HG02973 (cell line): ENCODE data around the gene ATL1.
A peak's percentile ranks its signal among the peaks of the same experiment; 100 is the strongest.

Experiments used
- ATAC-seq: cut with Tn5 transposase; IDR thresholded peaks from one replicate; pipeline ENCODE4 v1.9.1; 2021; ENCODE audit warnings: moderate library complexity; ENCODE audit not compliant: unreplicated experiment

ATL1 gene

DNA sequence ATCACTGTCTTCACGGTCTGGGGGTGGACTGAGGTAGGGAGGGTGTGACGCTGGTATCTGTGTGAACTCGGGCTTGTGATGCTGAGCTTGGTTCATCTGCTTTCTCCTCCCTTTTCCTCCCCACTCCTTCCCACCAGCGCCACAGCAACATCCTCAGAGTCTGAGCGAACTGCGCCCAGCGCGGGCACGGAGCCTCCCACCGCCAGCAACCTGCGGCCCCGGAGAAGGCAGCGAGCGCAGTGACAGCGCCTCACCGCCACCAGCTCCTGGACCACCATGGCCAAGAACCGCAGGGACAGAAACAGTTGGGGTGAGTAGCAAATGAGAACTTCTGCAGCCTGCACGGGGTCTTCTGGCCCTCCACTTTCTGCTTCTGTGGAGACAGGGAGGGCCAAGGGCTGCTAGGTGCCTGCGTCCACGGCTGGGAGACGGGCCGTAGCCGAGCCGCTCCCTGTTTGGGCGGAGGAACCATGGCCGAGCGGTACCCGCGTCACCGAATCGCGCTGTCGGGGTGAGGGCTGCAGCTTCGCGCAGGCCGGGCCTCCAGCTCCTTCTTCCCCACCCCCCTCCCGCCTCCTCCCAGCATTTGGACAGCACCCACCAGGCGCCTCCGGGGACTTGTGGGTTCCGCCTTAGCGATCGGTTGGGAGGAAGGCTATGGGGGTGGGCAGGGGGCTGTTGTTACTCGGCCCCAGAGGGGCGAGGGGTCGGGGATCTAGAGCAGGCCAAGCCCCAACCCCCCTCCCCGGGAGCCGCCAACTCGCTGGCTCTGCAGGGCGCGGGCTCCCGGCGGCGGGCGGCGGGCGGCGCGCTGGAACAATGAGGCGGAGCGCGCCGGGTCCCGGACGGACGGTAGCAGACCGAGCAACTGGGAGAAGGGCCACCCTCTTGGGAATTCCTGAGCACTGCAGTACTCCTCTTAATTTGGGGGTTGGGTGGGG is at the start of gene ATL1:
ATL1 (plus strand) TSS at position 156 of the 941 bp plus-strand sequence; CDS start at position 277, 121 bp downstream.
- ATAC-seq = no peak

DNA sequence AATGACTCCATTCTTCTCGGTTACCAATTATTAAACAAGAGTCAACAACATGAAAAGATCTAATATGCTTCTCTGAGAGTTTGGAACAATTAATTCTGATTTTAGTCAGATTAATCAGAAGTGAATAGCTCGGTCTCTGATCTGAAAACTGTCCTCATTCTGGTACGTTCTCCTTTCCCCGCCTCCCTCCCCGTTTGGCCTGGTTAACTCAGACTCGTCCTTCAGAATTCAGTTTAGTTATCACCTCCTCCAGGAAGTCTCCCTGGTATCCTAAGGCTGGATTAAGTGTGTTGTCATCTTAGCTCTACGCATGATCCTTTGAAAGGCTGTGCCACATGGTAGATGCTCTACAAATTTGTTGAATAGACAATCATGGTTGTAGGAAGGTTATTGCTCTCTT is 49.8 kb upstream of the ATL1 start:
- ATAC-seq = no peak

DNA sequence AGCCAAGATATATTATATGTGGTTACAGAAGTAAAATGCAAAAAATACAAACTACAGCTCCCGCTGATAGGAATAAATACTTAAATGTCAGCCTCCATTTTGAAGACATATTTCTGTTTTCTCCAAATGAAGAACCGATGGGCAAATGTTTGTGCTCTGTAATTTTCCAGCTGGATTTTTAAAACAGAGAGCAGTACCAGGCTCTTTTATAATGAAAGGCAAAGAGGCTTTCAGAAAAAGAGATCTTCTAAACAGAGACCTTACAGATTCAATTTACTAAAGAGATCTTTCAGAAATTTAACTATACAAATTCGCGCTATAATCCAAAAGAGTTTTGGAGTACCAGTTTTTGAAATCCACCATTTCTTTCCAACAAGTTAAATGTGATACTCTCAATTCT is 47.5 kb upstream of the ATL1 start:
- no peak for ATAC-seq

DNA sequence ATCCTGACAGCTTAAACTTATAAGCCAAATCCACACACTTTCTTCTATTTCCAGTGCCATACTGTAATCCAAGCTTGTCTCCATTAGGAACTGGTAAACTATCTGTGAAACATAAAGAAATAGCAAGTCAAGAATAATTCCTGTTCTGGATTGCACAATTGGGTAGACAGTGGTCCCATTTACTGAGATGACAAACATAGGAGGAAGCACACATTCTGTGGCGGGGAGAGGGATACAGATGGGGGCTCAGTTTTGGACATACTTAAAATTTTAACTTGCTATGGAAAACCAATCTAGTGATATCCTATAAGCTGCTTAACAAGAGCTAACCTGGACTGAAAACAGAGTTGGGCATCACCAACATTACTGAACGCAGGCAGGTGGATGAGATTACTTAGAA is 43.9 kb upstream of the ATL1 start:
- no peak for ATAC-seq

DNA sequence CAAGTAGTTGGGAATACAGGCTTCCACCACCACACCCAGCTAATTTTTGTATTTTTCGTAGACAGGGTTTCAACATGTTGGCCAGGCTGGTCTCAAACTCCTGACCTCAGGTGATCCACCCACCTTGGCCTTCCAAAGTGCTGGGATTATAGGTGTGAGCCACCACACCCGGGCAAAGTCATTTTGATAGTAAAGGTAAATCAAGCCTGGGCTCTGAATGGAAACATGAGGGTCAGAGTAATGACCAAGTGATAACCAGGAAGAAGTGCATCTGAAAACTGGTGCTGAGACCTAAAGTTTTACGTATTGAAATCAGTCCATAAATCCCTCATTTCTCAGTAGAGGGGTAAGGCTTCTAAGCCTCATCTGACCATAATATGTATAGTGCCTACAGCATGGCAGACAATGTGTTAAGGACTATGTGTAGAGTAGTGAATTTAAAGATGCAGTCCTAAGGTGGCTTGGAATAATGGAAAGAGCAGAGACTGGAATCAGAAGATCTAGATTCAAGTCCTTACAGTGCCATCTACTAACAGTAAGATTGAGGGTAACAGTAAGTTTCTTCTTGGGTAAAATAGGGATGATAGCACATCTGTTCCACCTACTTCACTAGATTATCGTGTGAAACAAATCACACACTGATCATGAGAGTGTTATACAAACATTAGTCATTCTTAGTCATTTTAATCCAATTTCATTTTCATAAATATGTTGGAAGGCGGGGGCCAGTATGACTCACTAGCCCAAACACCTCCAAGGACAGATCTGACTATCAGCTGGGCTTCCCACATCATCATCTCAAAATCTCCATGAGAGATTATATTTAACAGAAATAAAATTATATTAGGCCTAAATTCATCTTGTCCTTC is 38.8 kb upstream of the ATL1 start:
- ATAC-seq = peak; percentile 65

DNA sequence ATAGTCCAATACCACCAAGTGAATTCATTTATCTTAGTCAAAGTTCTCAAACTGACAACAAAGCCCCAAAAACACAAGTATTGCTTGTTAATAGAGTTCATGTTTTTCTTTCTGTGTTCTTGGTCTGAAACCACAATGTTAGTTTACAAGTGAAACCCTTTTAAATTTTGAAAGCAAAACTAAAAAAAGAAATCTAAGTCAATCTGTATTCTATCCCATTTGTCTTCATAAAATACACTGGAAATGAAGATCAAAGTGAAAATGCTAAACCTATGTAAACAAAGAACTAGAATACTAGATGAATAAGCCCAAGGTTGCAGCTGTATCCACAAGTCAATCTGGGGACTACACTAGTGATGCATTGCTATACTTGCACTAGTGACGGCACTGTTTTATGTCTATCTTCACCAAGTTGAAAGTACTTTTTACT is 38.0 kb upstream of the ATL1 start:
- ATAC-seq = peak; percentile 67

DNA sequence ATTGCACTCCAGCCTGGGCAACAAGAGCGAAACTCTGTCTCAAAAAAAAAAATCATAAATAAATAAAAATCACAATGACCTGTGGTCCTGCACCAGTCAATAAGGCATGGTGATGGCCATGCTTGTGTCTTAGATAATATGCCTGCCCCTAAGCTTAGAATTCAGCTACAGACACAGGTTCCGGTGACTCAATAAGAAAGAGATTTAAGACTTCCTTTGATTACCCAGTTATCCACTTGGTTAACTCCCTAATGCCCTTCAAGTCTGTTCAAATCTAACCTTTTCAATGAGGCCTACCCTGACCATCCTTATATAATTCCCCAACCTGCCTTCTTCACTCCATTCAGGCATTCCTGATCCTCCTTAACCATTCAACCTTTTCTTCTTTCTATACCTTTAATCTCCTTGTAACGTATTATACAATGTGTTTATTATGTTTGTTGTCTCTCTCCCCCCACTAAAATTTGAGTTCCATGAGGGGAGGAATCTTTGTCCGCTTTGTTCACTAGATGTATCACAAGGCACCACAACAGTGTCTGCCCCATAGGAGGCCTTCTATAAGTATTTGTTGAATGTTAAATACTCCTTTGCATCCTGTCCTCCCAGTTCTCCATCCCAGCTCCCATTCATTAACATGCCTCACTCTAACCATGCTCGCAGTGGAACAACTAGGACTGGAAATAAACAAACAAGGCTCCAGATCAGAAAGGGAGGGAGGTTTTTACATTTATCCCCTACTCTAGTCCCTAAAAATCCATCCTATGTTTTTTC is 36.5 kb upstream of the ATL1 start:
- ATAC-seq = no peak

DNA sequence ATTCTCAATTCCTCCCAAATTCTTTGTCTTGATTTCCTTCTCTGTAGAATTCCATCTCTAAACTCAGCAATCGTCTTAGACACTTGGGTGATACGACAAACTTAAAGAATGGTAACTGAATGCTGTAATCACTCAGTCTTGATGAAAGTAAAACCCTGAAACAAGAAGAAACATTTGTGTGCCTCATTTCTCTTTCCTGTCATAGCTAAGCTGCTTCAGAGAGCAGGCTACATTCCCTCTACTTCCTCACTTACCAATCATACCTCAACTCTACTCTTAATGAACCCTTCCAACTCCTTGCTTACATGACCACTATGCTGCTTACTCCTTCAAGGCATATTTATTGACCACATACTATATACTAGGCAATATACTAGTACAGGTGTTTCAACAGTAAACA is 35.9 kb upstream of the ATL1 start:
- no peak for ATAC-seq

DNA sequence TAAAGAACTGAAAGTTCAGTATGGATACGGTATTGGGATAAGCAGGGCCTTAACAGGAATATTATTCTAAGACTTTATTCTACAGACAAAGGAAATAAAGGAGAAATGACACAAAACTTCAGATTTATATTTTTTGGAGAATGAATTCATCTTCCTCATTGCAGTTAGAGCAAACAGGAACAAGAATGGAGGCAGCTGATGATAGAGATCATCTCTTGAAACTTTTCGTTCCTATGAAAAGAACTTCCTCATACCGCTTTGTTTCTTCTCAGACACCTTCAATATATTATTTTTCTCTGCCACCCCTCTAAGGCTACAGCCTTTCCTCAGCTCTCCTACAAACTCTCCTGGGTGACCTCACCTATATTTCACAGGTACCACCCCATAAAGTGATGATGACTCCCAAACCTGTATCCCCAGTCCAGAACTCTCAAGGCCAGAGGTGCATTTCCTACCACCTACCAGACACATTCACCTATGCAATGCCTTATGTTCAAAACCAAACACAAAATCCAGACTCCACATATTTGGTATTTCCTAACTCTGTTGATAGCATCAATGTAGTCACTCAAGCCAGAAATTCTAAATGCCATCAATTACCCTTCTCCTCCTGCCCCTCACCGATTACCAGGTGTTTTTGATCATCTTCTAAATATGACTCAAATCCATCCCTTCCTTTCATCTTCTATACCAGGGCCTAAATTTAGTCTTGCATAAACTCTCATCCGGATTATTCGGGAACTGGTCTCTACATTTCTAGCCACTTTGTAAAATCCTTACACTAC is 35.0 kb upstream of the ATL1 start:
- no peak for ATAC-seq

DNA sequence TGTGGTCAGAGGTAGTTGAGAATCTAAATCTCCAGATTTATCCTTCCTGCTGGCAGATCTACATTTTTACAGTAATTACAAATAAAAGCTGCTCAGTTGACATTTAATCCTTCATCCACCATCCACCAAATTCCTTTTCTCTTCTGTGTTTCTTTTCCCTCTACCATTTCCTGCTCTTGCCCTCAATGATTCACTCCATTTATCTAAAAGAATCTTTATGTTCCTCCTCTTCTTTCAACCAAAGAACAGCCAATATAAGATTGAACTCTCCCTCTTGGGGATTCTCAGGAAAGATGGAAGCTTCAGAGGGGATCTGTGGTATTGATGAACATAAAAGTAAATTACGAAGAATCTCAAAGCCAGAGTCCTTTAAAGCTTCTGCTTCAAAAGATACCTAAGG is 31.9 kb upstream of the ATL1 start:
- no peak for ATAC-seq

DNA sequence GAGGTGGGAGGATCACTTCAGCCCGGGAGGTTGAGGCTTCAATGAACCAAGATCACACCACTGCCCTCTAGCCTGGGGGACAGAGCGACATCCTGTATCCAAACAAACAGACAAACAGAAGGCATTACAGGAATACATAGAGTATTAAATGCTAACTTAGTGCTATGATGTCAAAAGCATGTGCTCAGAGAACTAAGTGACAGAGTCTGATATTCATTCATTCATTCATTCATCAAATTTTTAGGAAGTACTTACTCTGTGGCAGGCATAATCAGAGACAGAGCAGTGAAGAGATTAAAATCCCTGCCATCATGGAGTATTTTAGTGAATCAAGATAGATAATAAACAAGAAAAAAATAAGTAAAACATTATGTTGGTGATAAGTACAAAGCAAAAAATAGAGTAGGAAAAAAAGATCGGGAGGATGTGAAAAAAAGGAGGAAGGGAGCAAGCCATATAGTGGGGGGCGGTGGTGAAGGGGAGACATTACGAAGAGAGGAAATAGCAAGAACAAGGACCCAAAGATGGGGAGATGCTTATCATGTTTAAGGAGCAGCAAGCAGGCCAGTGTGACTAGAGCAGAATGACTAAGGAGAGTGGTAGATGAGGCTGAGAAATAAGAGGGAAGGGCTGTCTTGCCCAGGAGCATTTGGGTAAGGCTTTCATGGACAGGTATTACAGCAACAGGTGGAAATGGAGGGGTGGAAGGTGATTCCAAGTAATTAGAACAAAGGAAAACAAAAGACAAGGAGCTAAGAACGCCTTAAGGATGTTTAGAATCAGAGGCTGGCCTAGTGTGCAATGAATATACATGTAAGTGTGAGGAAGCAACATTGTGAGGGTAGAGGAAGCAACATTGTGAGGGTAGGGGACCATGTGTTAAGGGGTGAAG is 30.4 kb upstream of the ATL1 start:
- ATAC-seq = no peak

DNA sequence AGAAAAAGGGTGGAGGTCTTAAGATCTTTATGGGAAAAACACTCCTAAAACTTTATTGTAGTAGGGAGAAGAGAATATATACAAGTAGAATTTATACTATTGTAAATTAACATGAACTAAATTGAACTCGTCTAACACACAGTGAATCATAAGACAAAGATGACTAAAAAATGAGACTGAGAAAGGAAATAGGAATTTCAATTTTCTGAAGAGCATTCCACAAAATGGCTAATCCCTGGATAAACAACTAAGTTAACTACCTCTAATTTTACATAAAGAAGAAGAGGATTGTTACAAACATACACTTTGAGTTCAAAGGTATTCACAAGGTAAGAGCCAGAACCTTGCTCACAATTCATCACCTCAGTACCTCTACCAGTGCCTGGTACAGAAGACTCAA is 29.6 kb upstream of the ATL1 start:
- no peak for ATAC-seq

DNA sequence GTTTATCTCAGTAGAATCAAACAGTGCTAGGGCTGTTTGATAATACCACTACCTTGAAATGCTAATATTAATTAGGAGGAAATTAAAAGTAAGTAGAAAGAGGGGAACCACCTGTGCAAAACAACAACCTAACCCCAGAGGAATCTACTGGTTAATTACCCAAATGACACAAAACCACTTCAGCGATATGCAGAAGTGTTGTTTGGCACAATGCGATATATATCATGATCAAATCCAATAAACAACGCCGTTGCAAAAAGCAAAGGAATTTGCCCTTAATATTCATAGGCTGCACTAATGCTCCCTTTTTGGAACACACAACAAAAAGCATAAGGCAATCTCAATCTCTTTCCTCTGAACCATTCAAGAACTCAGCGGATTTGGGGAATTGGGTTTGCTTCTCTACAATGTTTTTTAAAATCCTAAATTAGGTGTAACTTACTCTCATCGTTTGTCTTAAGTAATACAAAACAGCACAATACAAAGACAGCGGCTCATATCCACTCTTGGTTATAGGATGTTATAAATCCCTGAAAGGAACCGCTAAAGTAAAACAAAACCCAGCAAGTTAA is 29.1 kb upstream of the ATL1 start:
- no peak for ATAC-seq

DNA sequence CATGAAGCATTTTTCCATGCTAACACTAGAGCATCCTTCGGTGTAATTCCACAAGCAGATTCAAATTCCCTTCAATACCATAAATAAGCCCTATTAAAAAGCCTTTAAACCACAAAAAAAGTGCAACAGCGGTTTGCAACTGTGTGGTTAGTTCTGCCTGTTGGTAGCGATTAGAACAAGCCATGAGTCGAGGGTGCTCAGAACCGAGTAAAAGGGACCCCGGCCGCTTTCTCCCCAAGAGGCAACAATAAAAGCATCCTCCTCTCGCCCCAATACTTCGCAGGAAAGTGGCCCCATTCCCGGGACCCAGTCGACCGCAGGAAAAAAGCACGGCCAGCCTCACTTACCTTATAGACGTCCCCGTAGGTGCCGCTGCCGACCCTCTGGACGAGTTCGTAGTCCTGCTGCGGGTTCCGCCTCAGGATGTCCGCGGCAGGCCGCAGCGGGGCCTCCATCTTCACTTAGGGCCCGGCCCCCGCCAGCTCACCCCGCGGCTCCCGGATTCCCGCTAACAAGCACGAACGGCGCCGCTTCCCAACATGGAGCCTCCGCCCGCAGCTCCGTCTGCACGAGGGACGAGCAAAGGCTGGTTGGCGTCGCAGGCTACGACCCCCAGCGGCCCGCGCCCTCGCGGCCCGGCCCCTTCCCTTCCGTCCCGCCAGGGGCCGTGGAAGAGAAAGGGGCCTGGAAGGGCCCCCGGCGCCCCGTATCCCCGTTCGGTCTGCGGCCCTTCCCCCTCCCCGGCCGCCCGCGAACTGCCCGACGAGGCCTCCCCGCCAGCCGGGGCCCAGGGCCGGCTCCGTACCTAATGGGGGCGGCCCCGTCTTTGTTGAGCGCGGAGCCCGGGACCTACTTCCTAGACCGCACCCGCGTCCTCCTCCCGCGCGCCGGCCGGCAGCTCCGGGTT is 28.1 kb upstream of the ATL1 start:
- ATAC-seq = peak; percentile 13

DNA sequence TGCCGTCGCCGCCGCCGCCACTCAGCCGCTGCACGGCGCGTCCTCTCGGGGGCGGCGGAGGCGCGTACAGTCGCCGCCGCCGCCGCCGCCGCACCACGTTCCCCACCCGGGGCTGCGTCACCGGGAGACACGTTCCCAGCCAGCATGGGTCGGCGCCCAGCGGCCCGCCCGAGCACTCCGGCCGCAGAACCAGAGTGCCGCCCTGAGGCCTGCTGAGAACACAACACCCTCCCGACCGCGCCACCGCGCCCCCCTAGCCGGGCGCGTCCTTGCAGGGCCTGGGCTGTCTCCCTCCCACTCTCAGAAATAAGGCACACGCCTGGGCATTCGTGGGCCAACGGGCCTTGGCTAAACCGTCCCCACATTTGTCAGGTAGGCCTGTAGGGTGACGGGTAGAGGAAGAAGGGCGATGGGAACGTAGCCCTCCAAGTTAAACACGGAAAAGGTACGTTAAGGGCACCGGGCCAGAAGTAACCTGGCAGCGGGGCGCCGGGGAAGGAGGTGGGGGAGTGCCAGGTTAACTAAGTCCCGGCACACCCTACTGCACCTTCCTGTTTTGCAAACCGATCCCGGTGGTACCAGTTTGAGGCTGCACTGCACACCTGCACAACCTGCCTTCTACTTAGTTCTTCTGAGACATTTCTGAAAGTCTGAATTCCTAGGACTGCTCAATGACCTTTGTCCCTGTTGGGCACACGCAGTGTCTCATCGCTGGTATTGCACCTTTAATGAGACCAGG is 27.3 kb upstream of the ATL1 start, which contains the start of gene MAP4K5:
MAP4K5 (minus strand) TSS at position 68 of the 739 bp plus-strand sequence. CDS start 520 bp downstream, outside the sequence.
- ATAC-seq = peak; percentile 92

DNA sequence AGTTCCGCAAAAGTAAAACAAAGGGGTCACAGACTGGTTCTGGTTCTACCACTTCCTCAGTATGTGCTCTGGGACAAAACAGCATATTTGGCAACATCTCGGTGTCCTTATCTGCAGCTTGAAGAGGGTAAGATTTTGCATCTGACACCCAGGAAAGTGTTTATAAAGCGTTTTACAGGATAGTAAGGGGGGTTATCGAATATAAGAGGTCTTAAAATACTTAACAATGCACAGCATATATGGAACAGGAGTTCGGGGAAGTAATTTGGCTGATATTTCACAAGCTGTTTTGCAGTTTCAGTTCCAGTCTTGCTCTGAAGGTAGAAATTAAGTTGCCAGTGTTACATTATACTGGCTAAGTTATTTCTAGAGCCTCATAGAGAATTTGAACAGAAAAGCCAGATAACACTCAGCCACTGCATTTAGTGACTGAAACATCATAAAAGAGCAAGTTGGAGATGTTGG is 26.7 kb upstream of the ATL1 start:
- no peak for ATAC-seq

DNA sequence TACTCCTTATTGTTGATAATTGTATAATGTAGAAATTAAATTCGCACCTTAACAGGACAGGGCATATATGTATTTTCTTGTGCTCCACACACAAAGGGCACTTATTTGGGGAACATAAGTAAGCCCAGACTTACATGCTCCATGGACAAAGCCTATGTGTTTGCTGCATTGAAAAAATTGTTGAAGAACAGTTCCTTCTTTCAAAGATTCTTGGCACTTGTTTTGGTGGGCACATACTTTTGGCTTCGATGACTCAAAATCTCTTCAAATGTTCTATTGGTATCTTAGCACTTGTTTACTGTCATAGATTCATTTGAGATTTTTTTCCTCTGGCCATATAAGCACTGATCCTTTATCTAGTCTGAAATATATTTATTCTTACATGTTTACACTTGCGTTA is 26.1 kb upstream of the ATL1 start:
- ATAC-seq = no peak
